H9 (cell line): ENCODE measurements around the gene PRR35. TPM values are rescaled to one million over a fixed set of nuclear protein-coding genes. Genes with fewer than 3 reads are reported as not detected.
A peak's percentile ranks its signal among the peaks of the same experiment; 100 is the strongest.
"Not testable (repeated sequence)": the region's sequence is repeated elsewhere in the genome, so short reads cannot be mapped to it uniquely, and the experiment has no call there.

ENCODE experiments used
- DNase-seq: peaks from one replicate; pipeline ENCODE4 v3.0.0-alpha.2; 2017
- H2AFZ ChIP-seq: one replicate; pipeline ENCODE4 v1.6.1; 2013; ENCODE audit warnings: mild to moderate bottlenecking, low read length, control low read depth, moderate library complexity
- H2AK5ac ChIP-seq: 2 replicates; pipeline ENCODE4 v1.6.1; 2013; ENCODE audit warnings: low read length, control low read depth, mixed read lengths; ENCODE audit not compliant: insufficient read length
- H2BK120ac ChIP-seq: one replicate; pipeline ENCODE4 v1.6.1; 2013; ENCODE audit warnings: low read depth, mild to moderate bottlenecking, low read length, control low read depth, inconsistent platforms; ENCODE audit not compliant: poor library complexity, severe bottlenecking
- H2BK12ac ChIP-seq: 2 replicates; pipeline ENCODE4 v1.6.1; 2013; ENCODE audit warnings: low read length, control low read depth, mixed read lengths, low read depth; ENCODE audit not compliant: insufficient read length
- H2BK15ac ChIP-seq: 2 replicates; pipeline ENCODE4 v1.6.1; 2013; ENCODE audit warnings: low read depth, low read length, control low read depth
- H2BK20ac ChIP-seq: one replicate; pipeline ENCODE4 v1.6.1; 2013; ENCODE audit warnings: low read depth, mild to moderate bottlenecking, low read length, control low read depth, inconsistent platforms; ENCODE audit not compliant: poor library complexity, severe bottlenecking
- H2BK5ac ChIP-seq: 2 replicates; pipeline ENCODE4 v1.6.1; 2013; ENCODE audit warnings: low read length, control low read depth, mixed read lengths; ENCODE audit not compliant: insufficient read length
- H3K14ac ChIP-seq: 2 replicates; pipeline ENCODE4 v1.6.1; 2013; ENCODE audit warnings: low read length, control low read depth; ENCODE audit not compliant: insufficient read depth
- H3K18ac ChIP-seq: 2 replicates; pipeline ENCODE4 v1.6.1; 2013; ENCODE audit warnings: low read depth, mild to moderate bottlenecking, mixed read lengths, low read length, control low read depth; ENCODE audit not compliant: insufficient read length
- H3K23ac ChIP-seq: 2 replicates; pipeline ENCODE4 v1.6.1; 2013; ENCODE audit warnings: low read length, control low read depth, mixed read lengths, low read depth; ENCODE audit not compliant: insufficient read length
- H3K23me2 ChIP-seq: 2 replicates; pipeline ENCODE4 v1.6.1; 2013; ENCODE audit warnings: low read depth, mild to moderate bottlenecking, mixed read lengths, low read length, control low read depth; ENCODE audit not compliant: insufficient read length, poor library complexity, severe bottlenecking
- H3K27ac ChIP-seq: 2 replicates; pipeline ENCODE4 v1.5.1; 2013; ENCODE audit warnings: low read length, control low read depth, mixed read lengths, low read depth; ENCODE audit not compliant: insufficient read length
- H3K27me3 ChIP-seq: 2 replicates; pipeline ENCODE4 v1.6.1; 2013; ENCODE audit warnings: low read length, control low read depth, inconsistent platforms; ENCODE audit not compliant: insufficient read depth
- H3K4ac ChIP-seq: 2 replicates; pipeline ENCODE4 v1.6.1; 2013; ENCODE audit warnings: low read depth, mild to moderate bottlenecking, control low read depth, inconsistent platforms, low read length, moderate library complexity
- H3K4me1 ChIP-seq: 2 replicates; pipeline ENCODE4 v1.6.1; 2013; ENCODE audit warnings: low read length, control low read depth, inconsistent platforms; ENCODE audit not compliant: insufficient read depth
- H3K4me2 ChIP-seq: 2 replicates; pipeline ENCODE4 v1.6.1; 2013; ENCODE audit warnings: low read length, control low read depth, mixed read lengths; ENCODE audit not compliant: insufficient read length, insufficient read depth
- H3K56ac ChIP-seq: 2 replicates; pipeline ENCODE4 v1.6.1; 2013; ENCODE audit warnings: low read depth, mild to moderate bottlenecking, mixed read lengths, low read length, control low read depth; ENCODE audit not compliant: insufficient read length
- H3K79me1 ChIP-seq: 2 replicates; pipeline ENCODE4 v1.6.1; 2013; ENCODE audit warnings: low read depth, mild to moderate bottlenecking, moderate library complexity, low read length, control low read depth, inconsistent platforms; ENCODE audit not compliant: insufficient read depth, poor library complexity, severe bottlenecking
- H3K79me2 ChIP-seq: 2 replicates; pipeline ENCODE4 v1.6.1; 2013; ENCODE audit warnings: low read length, control low read depth, inconsistent platforms; ENCODE audit not compliant: insufficient read depth
- H3K9ac ChIP-seq: 2 replicates; pipeline ENCODE4 v1.6.1; 2013; ENCODE audit warnings: low read length, control low read depth, mixed read lengths; ENCODE audit not compliant: insufficient read length; ENCODE audit errors: extremely low read depth
- H3K9me3 ChIP-seq: one replicate; pipeline ENCODE4 v1.6.1; 2013; ENCODE audit warnings: low read depth, low read length, inconsistent platforms; ENCODE audit not compliant: control insufficient read depth
- H3T11ph ChIP-seq: one replicate; pipeline ENCODE4 v1.6.1; 2013; ENCODE audit warnings: mild to moderate bottlenecking, low read length, control low read depth, inconsistent platforms
- H4K20me1 ChIP-seq: one replicate; pipeline ENCODE4 v1.6.1; 2013; ENCODE audit not compliant: control insufficient read depth, insufficient read length, insufficient read depth
- H4K5ac ChIP-seq: 2 replicates; pipeline ENCODE4 v1.6.1; 2013; ENCODE audit warnings: low read depth, mild to moderate bottlenecking, mixed read lengths, low read length, control low read depth; ENCODE audit not compliant: insufficient read length
- H4K8ac ChIP-seq: replicated peaks from 2 replicates; pipeline ENCODE4 v1.6.1; 2013; ENCODE audit warnings: low read length, control low read depth, mixed read lengths, low read depth; ENCODE audit not compliant: insufficient read length
- H4K91ac ChIP-seq: 2 replicates; pipeline ENCODE4 v1.6.1; 2013; ENCODE audit warnings: low read depth, mild to moderate bottlenecking, moderate library complexity, mixed read lengths, low read length, control low read depth; ENCODE audit not compliant: insufficient read length
- H3K27ac Mint-ChIP-seq, 3 experiments: 2 replicates in 2 of 3; 3 replicates in 1 of 3; pipeline ENCODE4 v1.8.0; 2020 to 2021; ENCODE audit warnings: mixed read lengths in 3 of 3, mild to moderate bottlenecking in 1 of 3, moderate library complexity in 1 of 3
- H3K27me3 Mint-ChIP-seq: 2 replicates; pipeline ENCODE4 v1.8.0; 2021; ENCODE audit warnings: low read depth, mild to moderate bottlenecking, moderate library complexity, mixed read lengths
- H3K36me3 Mint-ChIP-seq, 3 experiments: 2 replicates in 2 of 3; 3 replicates in 1 of 3; pipeline ENCODE4 v1.8.0; 2020 to 2021; ENCODE audit warnings: low read depth in 3 of 3, mixed read lengths in 3 of 3; ENCODE audit not compliant: insufficient read depth in 1 of 3
- H3K4me1 Mint-ChIP-seq, 2 experiments: 2 replicates each; pipeline ENCODE4 v1.8.0; 2020; ENCODE audit warnings: mixed read lengths in 2 of 2
- H3K4me3 Mint-ChIP-seq, 2 experiments: 2 replicates in 1 of 2; 3 replicates in 1 of 2; pipeline ENCODE4 v1.8.0; 2020 to 2021; ENCODE audit warnings: mild to moderate bottlenecking in 2 of 2, mixed read lengths in 2 of 2, moderate library complexity in 1 of 2
- H3K9me3 Mint-ChIP-seq, 2 experiments: 2 replicates in 1 of 2; 3 replicates in 1 of 2; pipeline ENCODE4 v1.8.0; 2020; ENCODE audit warnings: mild to moderate bottlenecking in 2 of 2, mixed read lengths in 2 of 2, moderate library complexity in 1 of 2
- WGBS: extraction: QIAGEN DNeasy Blood & Tissue Kit; methylation state at CpG from one replicate; pipeline ENCODE4 v1.1.7; 2013; ENCODE audit warnings: missing lambda C conversion rate, low lambda C conversion rate, mixed read lengths; ENCODE audit not compliant: insufficient read length; ENCODE audit errors: extremely low coverage; 5-methylcytosine and 5-hydroxymethylcytosine counted together
- total RNA-seq: library from RNA; stranded (reverse); gene quantifications from 2 replicates; pipeline ENCODE4 v1.2.1, GENCODE V29; 2021
- TF ChIP-seq, protein P1 (sequence below): fragments of 200-600 bp; sonication (generic); conservative IDR thresholded peaks from 3 replicates; pipeline ENCODE4 v1.8.0; 2021; ENCODE audit warnings: antibody characterized with exemption, mild to moderate bottlenecking

Gene PRR35
- total RNA-seq, 1 experiment from 2014 or later = 0.33 TPM

- Histone ChIP-seq H2BK5ac (no peak overlapping the region), H3K4me2 (no peak overlapping the region), H2BK15ac (no peak overlapping the region), H2BK120ac (no peak overlapping the region), H3K79me1 (peaks cover 3% of the 10 kb centered on the region), H3K23ac (no peak overlapping the region), H3T11ph (no peak overlapping the region), H3K23me2 (no peaks in the 10 kb centered on the region), H3K9ac (no peak overlapping the region), H3K79me2 (no peaks in the 10 kb centered on the region; the same call in 1 of the 2 replicates), H3K14ac (no peak overlapping the region), H4K91ac (no peak overlapping the region), H3K56ac (no peak overlapping the region), H3K27ac (no peak overlapping the region), H3K4ac (no peak overlapping the region), H2BK20ac (no peak overlapping the region), H4K20me1 (no peaks in the 10 kb centered on the region), H3K27me3 (no peaks in the 10 kb centered on the region; the same call in 1 of the 2 replicates), H3K18ac (no peak overlapping the region), H3K9me3 (no peaks in the 10 kb centered on the region), H2BK12ac (no peak overlapping the region), H2AK5ac (no peak overlapping the region), H4K8ac (no peak overlapping the region), H3K4me1 (no peaks in the 10 kb centered on the region), H4K5ac (no peak overlapping the region), H2AFZ (no peak overlapping the region)
- Mint-ChIP-seq H3K27ac (no peak overlapping the region; a peak in 3 of 7 replicates), H3K4me1 (peaks cover 2 to 3% of the 10 kb centered on the region in 2 experiments; a peak in 1 of 4 replicates), H3K36me3 (peaks cover 9 to 28% (median 28%) of the 10 kb centered on the region in 3 experiments; a peak in 6 of 7 replicates), H3K4me3 (peak overlapping the region in 1 of 2 experiments; percentile 17; a peak in 2 of 5 replicates), H3K9me3 (no peaks in the 10 kb centered on the region; a peak in 1 of 5 replicates), H3K27me3 (peaks cover 16% of the 10 kb centered on the region)
- no CpG with 5 or more reads among the region's 12 CpGs for WGBS
- no peak for DNase-seq
- TF ChIP-seq, protein P1, sequence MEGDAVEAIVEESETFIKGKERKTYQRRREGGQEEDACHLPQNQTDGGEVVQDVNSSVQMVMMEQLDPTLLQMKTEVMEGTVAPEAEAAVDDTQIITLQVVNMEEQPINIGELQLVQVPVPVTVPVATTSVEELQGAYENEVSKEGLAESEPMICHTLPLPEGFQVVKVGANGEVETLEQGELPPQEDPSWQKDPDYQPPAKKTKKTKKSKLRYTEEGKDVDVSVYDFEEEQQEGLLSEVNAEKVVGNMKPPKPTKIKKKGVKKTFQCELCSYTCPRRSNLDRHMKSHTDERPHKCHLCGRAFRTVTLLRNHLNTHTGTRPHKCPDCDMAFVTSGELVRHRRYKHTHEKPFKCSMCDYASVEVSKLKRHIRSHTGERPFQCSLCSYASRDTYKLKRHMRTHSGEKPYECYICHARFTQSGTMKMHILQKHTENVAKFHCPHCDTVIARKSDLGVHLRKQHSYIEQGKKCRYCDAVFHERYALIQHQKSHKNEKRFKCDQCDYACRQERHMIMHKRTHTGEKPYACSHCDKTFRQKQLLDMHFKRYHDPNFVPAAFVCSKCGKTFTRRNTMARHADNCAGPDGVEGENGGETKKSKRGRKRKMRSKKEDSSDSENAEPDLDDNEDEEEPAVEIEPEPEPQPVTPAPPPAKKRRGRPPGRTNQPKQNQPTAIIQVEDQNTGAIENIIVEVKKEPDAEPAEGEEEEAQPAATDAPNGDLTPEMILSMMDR = no peak
Measured at GRCh38 chr16:596736-597060, 36.5 kb downstream of the PRR35 start.

- not testable (repeated sequence) for H3K9ac ChIP-seq, H3K9me3 ChIP-seq, H4K91ac ChIP-seq, H2BK15ac ChIP-seq, H3K27me3 ChIP-seq, H3K9me3 Mint-ChIP-seq, H3K79me2 ChIP-seq, H3K27ac Mint-ChIP-seq, H3K27ac ChIP-seq, H3K56ac ChIP-seq, H3K23ac ChIP-seq, DNase-seq, H3K4me2 ChIP-seq, H3K23me2 ChIP-seq, H2BK20ac ChIP-seq, H2AK5ac ChIP-seq, H3K4me3 Mint-ChIP-seq, H3K18ac ChIP-seq, H4K8ac ChIP-seq, H4K20me1 ChIP-seq, H2AFZ ChIP-seq, H3T11ph ChIP-seq, H3K27me3 Mint-ChIP-seq, H2BK120ac ChIP-seq, H3K4me1 ChIP-seq, H3K79me1 ChIP-seq, H3K4ac ChIP-seq, H4K5ac ChIP-seq, H2BK12ac ChIP-seq, H3K4me1 Mint-ChIP-seq, H3K14ac ChIP-seq, H2BK5ac ChIP-seq
- no CpG with 5 or more reads among the region's 7 CpGs for WGBS
- H3K36me3 Mint-ChIP-seq = peaks cover 9 to 28% (median 28%) of the 10 kb centered on the region in 3 experiments; a peak in 6 of 7 replicates
Measured at GRCh38 chr16:597655-598054, 37.5 kb downstream of the PRR35 start.
